IMR-90 (cell line): ENCODE measurements around the gene WNT2B.

ENCODE experiments used
- BHLHE40 ChIP-seq: fragments of 150-350 bp; IDR thresholded peaks from 2 replicates; pipeline ENCODE4 v1.6.1; 2016; ENCODE audit warnings: mild to moderate bottlenecking, low read depth, low read length
- CEBPB ChIP-seq: IDR thresholded peaks from 2 replicates; pipeline ENCODE4 v1.6.1; 2012; ENCODE audit warnings: low read depth, low read length, improper control_type of control experiment
- CHD1 ChIP-seq: IDR thresholded peaks from 2 replicates; pipeline ENCODE4 v1.6.1; 2012; ENCODE audit warnings: low read depth, low read length, improper control_type of control experiment
- FOS ChIP-seq: fragments of 150-350 bp; IDR thresholded peaks from 2 replicates; pipeline ENCODE4 v1.6.1; 2016; ENCODE audit warnings: low read depth, low read length
- MAFK ChIP-seq: IDR thresholded peaks from 2 replicates; pipeline ENCODE4 v1.6.1; 2012; ENCODE audit warnings: low read depth, low read length, improper control_type of control experiment
- MXI1 ChIP-seq: IDR thresholded peaks from 2 replicates; pipeline ENCODE4 v1.6.1; 2012; ENCODE audit warnings: low read depth, mild to moderate bottlenecking, low read length, moderate library complexity, borderline replicate concordance
- POLR2A ChIP-seq: IDR thresholded peaks from 2 replicates; pipeline ENCODE4 v1.6.1; 2012; ENCODE audit warnings: mild to moderate bottlenecking, low read depth, low read length
- RAD21 ChIP-seq: IDR thresholded peaks from 2 replicates; pipeline ENCODE4 v1.6.1; 2012; ENCODE audit warnings: low read length, improper control_type of control experiment
- TF ChIP-seq, protein P1 (sequence below): conservative IDR thresholded peaks from 2 replicates; pipeline ENCODE4 v1.5.1; 2012; ENCODE audit warnings: mild to moderate bottlenecking, low read depth, low read length, improper control_type of control experiment
- TF ChIP-seq, protein P2 (sequence below): fragments of 150-350 bp; IDR thresholded peaks from 2 replicates; pipeline ENCODE4 v1.6.1; 2017; ENCODE audit warnings: mild to moderate bottlenecking, antibody characterized with exemption, low read length, low read depth

DNA sequence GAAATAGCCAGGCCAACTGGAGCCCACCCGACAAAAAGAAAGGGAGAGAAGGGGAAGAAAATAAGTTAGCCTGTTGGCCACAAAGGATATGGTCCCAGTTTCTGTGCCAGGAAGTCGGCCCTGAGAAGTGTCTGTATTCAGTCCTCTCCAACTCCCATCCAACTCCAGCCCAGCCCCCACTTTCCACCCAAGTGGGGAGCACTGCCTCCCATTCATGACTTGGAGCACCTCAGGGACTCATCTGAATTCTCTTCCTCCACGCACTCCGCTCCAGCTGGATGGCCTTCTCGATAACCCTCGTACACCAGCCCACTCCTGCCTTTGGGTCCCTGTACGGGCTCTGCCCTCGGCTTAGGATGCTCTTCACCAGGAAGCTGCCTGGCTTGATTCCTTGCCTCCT is 2.0 kb upstream of the WNT2B start:
- TF ChIP-seq, protein P1, sequence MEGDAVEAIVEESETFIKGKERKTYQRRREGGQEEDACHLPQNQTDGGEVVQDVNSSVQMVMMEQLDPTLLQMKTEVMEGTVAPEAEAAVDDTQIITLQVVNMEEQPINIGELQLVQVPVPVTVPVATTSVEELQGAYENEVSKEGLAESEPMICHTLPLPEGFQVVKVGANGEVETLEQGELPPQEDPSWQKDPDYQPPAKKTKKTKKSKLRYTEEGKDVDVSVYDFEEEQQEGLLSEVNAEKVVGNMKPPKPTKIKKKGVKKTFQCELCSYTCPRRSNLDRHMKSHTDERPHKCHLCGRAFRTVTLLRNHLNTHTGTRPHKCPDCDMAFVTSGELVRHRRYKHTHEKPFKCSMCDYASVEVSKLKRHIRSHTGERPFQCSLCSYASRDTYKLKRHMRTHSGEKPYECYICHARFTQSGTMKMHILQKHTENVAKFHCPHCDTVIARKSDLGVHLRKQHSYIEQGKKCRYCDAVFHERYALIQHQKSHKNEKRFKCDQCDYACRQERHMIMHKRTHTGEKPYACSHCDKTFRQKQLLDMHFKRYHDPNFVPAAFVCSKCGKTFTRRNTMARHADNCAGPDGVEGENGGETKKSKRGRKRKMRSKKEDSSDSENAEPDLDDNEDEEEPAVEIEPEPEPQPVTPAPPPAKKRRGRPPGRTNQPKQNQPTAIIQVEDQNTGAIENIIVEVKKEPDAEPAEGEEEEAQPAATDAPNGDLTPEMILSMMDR = no peak
- TF ChIP-seq BHLHE40 (no peak), POLR2A (no peak), RAD21 (no peak), CEBPB (no peak), MXI1 (no peak), CHD1 (no peak), FOS (no peak), MAFK (no peak)
- TF ChIP-seq, protein P2, sequence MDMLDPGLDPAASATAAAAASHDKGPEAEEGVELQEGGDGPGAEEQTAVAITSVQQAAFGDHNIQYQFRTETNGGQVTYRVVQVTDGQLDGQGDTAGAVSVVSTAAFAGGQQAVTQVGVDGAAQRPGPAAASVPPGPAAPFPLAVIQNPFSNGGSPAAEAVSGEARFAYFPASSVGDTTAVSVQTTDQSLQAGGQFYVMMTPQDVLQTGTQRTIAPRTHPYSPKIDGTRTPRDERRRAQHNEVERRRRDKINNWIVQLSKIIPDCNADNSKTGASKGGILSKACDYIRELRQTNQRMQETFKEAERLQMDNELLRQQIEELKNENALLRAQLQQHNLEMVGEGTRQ = no peak
